RWPE1 (cell line): ENCODE measurements around the gene ANKRD44.

Experiments used
- CTCF ChIA-PET: fragments of 350-600 bp; sonication (Branson Sonifier 250); formaldehyde crosslinking; extraction: SDS; loops from one replicate; lab custom pipeline; 2021; lab: Yijun Ruan, JAX
- POLR2A ChIA-PET: fragments of 400-600 bp; formaldehyde crosslinking; extraction: SDS; loops from one replicate; lab custom pipeline; 2020; ENCODE audit warnings: antibody characterized with exemption; ENCODE audit not compliant: low non-redundant PET; lab: Yijun Ruan, JAX
- DNase-seq: peaks from one replicate; pipeline ENCODE4 v3.0.0; 2012; ENCODE audit warnings: low spot score
- H3K27ac ChIP-seq: fragments of 450-650 bp; 2 replicates; pipeline ENCODE4 v1.5.1; 2017
- CTCF ChIP-seq: fragments of 450-650 bp; conservative IDR thresholded peaks from 2 replicates; pipeline ENCODE4 v1.5.1; 2017; ENCODE audit warnings: low read depth, mild to moderate bottlenecking

Gene ANKRD44

GRCh38 chr2:197207106-197207505 is 103.5 kb downstream of the ANKRD44 start:
- no peak overlapping the region for H3K27ac ChIP-seq
- POLR2A ChIA-PET, result no interaction called here
- no peak for TF ChIP-seq CTCF
- no peak for DNase-seq
- CTCF ChIA-PET, result no interaction called here

GRCh38 chr2:197205585-197206215 is 104.9 kb downstream of the ANKRD44 start:
- no peak overlapping the region for H3K27ac ChIP-seq
- CTCF ChIA-PET, result interaction anchor here (0.7 kb wide), 1 partner anchor 20 kb away, joined by 5 read pairs; no protein-coding TSS in a partner anchor
- POLR2A ChIA-PET, result no interaction called here
- DNase-seq, result no peak
- no peak for TF ChIP-seq CTCF

GRCh38 chr2:197204519-197205250 is 105.9 kb downstream of the ANKRD44 start:
- no peak overlapping the region for H3K27ac ChIP-seq
- ChIA-PET CTCF (interaction anchor here (0.7 to 1.1 kb wide), 2 partner anchors 13 to 21 kb away, joined by 5 read pairs; no protein-coding TSS in a partner anchor), POLR2A (no interaction called here)
- no peak for DNase-seq
- no peak for TF ChIP-seq CTCF

GRCh38 chr2:197201874-197202273 is 108.7 kb downstream of the ANKRD44 start:
- ChIA-PET CTCF (interaction anchor here (0.6 kb wide), 1 partner anchor 1129 kb away, joined by 3 read pairs; no protein-coding TSS in a partner anchor), POLR2A (no interaction called here)
- no peak overlapping the region for H3K27ac ChIP-seq
- no peak for DNase-seq
- no peak for TF ChIP-seq CTCF

GRCh38 chr2:197200762-197201058 is 109.9 kb downstream of the ANKRD44 start:
- no peak for DNase-seq
- POLR2A ChIA-PET, result no interaction called here
- TF ChIP-seq CTCF, result no peak
- CTCF ChIA-PET, result interaction anchor here (0.6 kb wide), 1 partner anchor 172 kb away, joined by 3 read pairs; no protein-coding TSS in a partner anchor
- no peak overlapping the region for H3K27ac ChIP-seq

- TF ChIP-seq CTCF, result no peak
- ChIA-PET CTCF (interaction anchor here (0.6 kb wide), 1 partner anchor 172 kb away, joined by 3 read pairs; no protein-coding TSS in a partner anchor), POLR2A (no interaction called here)
- H3K27ac ChIP-seq, result no peak overlapping the region
- DNase-seq, result no peak
These were observed 110.4 kb downstream of the ANKRD44 start for GRCh38 chr2:197200051-197200761.
